HepG2 (cell line): ENCODE measurements around the gene WNT3A. TPM values are rescaled to one million over a fixed set of nuclear protein-coding genes. Genes with fewer than 3 reads are reported as not detected.

Experiments
- ATAC-seq: fragments of 200-7000 bp; cut with Tn5 transposase; 3 replicates; pipeline ENCODE4 v1.9.1; 2020; ENCODE audit warnings: mild to moderate bottlenecking, moderate library complexity
- BruUV-seq: library from RNA; stranded (reverse); fragments of 400-500 nt; replicated peaks from 2 replicates; lab custom pipeline; 2021; lab: Mats Ljungman, UMichigan
- CTCF ChIA-PET: fragments of 300-600 bp; formaldehyde crosslinking; extraction: SDS; loops from one replicate; lab custom pipeline; 2021; ENCODE audit warnings: low total read pairs, inconsistent platforms, low intra/inter-chr PET ratio; lab: Yijun Ruan, JAX
- POLR2A ChIA-PET: fragments of 350-600 bp; sonication (Branson Sonifier 250); formaldehyde crosslinking; loops from one replicate; lab custom pipeline; 2020; ENCODE audit warnings: antibody characterized with exemption, inconsistent platforms; lab: Yijun Ruan, JAX
- DNase-seq: peaks from one replicate; pipeline ENCODE4 v3.0.0-alpha.2; 2015; ENCODE audit warnings: low spot score
- FAIRE-seq: peaks from 3 replicates; lab custom pipeline; 2011; peaks lifted over from hg19 to GRCh38; lab: Jason Lieb, UNC
- H2AFZ ChIP-seq: one replicate; pipeline ENCODE4 v1.6.1; 2011; ENCODE audit warnings: low read length, inconsistent platforms
- H3K27ac ChIP-seq: fragments of 300-600 bp; 3 replicates; pipeline ENCODE4 v1.8.0; 2011; ENCODE audit warnings: mixed run types, mild to moderate bottlenecking, mixed read lengths, low read length, inconsistent platforms; ENCODE audit not compliant: insufficient read depth; ENCODE audit errors: extremely low read length
- H3K27me3 ChIP-seq, 2 experiments: fragments of 200-600 bp in 1 of 2; 2 replicates in 1 of 2; 3 replicates in 1 of 2; pipeline versions ENCODE4 v1.6.0 to v1.8.0; 2011; ENCODE audit warnings: low read length in 2 of 2, mild to moderate bottlenecking in 2 of 2, moderate library complexity in 2 of 2, inconsistent platforms in 1 of 2; ENCODE audit not compliant: insufficient read depth in 2 of 2, control insufficient read depth in 1 of 2
- H3K36me3 ChIP-seq, 2 experiments: fragments of 200-600 bp in 1 of 2; replicated peaks in 1 of 2; 2 replicates in 1 of 2; 3 replicates in 1 of 2; pipeline versions ENCODE4 v1.5.1 to v1.8.0; 2011; ENCODE audit warnings: low read length in 2 of 2, inconsistent platforms in 1 of 2; ENCODE audit not compliant: insufficient read depth in 2 of 2, control insufficient read depth in 1 of 2
- H3K4me1 ChIP-seq: 2 replicates; pipeline ENCODE4 v1.5.1; 2012; ENCODE audit warnings: low read length, inconsistent platforms; ENCODE audit not compliant: insufficient read depth
- H3K4me2 ChIP-seq: 2 replicates; pipeline ENCODE4 v1.6.0; 2011; ENCODE audit warnings: low read depth, low read length, inconsistent platforms
- H3K4me3 ChIP-seq, 3 experiments: fragments of 200-600 bp in 1 of 3; sonication (generic), shearing (Covaris generic) in 1 of 3; replicated peaks in 1 of 3; 2 replicates each; pipeline ENCODE4 v1.5.1; 2011 to 2016; ENCODE audit warnings: low read length in 3 of 3, inconsistent platforms in 2 of 3, low read depth in 2 of 3, mild to moderate bottlenecking in 2 of 3, control low read depth in 1 of 3, mixed read lengths in 1 of 3; ENCODE audit not compliant: insufficient read depth in 1 of 3
- H3K79me2 ChIP-seq: one replicate; pipeline ENCODE4 v1.6.1; 2011; ENCODE audit warnings: low read length, inconsistent platforms; ENCODE audit not compliant: insufficient read depth
- H3K9ac ChIP-seq: 2 replicates; pipeline ENCODE4 v1.6.0; 2011; ENCODE audit warnings: mild to moderate bottlenecking, low read depth, low read length, inconsistent platforms; ENCODE audit not compliant: insufficient read depth
- H3K9me3 ChIP-seq: 2 replicates; pipeline ENCODE4 v1.5.1; 2012; ENCODE audit warnings: mild to moderate bottlenecking, low read length
- H4K20me1 ChIP-seq: 2 replicates; pipeline ENCODE4 v1.6.0; 2011; ENCODE audit warnings: inconsistent platforms, mild to moderate bottlenecking, low read length, moderate library complexity; ENCODE audit not compliant: insufficient read depth
- ARNT ChIP-seq: fragments of 450-650 bp; IDR thresholded peaks from 2 replicates; pipeline ENCODE4 v1.6.1; 2017
- CCAR2 ChIP-seq: fragments of 200-400 bp; formaldehyde crosslinking; optimal IDR thresholded peaks from 2 replicates; pipeline ENCODE3; 2018; ENCODE audit warnings: low read depth, mild to moderate bottlenecking, low read length, moderate library complexity
- EED ChIP-seq: sonication (generic); formaldehyde crosslinking; IDR thresholded peaks from 2 replicates; pipeline ENCODE4 v1.5.0; 2020; ENCODE audit warnings: mild to moderate bottlenecking, missing genetic modification reagents
- GLI4 ChIP-seq: sonication (generic); formaldehyde crosslinking; IDR thresholded peaks from 2 replicates; pipeline ENCODE4 v1.5.1; 2020; ENCODE audit warnings: missing genetic modification reagents, mild to moderate bottlenecking, moderate library complexity, borderline replicate concordance
- HDAC6 ChIP-seq: fragments of 200-600 bp; sonication (generic); IDR thresholded peaks from 2 replicates; pipeline ENCODE4 v1.7.0; 2017; ENCODE audit warnings: mild to moderate bottlenecking, antibody characterized with exemption, low read length, low read depth
- HNRNPLL ChIP-seq: fragments of 200-400 bp; formaldehyde crosslinking; IDR thresholded peaks from 2 replicates; pipeline ENCODE4 v1.6.1; 2017; ENCODE audit warnings: mild to moderate bottlenecking, low read depth, low read length; ENCODE audit not compliant: poor library complexity, severe bottlenecking
- HOXA5 ChIP-seq: sonication (generic); formaldehyde crosslinking; IDR thresholded peaks from 2 replicates; pipeline ENCODE4 v1.4.0; 2020; ENCODE audit warnings: missing genetic modification reagents
- HOXD1 ChIP-seq: sonication (generic); formaldehyde crosslinking; IDR thresholded peaks from 2 replicates; pipeline ENCODE4 v1.5.0; 2020; ENCODE audit warnings: missing genetic modification reagents
- MAF1 ChIP-seq: sonication (generic); formaldehyde crosslinking; IDR thresholded peaks from 2 replicates; pipeline ENCODE4 v1.5.0; 2020; ENCODE audit warnings: missing genetic modification reagents, borderline replicate concordance
- PLRG1 ChIP-seq: fragments of 450-650 bp; conservative IDR thresholded peaks from 2 replicates; pipeline ENCODE4 v1.6.1; 2016
- SMARCE1 ChIP-seq: fragments of 450-650 bp; IDR thresholded peaks from 2 replicates; pipeline ENCODE4 v1.6.1; 2017; ENCODE audit warnings: borderline replicate concordance
- WGBS: methylation state at CpG from one replicate; pipeline ENCODE4 v1.1.6; 2017; ENCODE audit warnings: low lambda C conversion rate; 5-methylcytosine and 5-hydroxymethylcytosine counted together
- in situ Hi-C: cut with HindIII; loops from 2 replicates; pipeline ENCODE4 v1.10.0; 2017; ENCODE audit warnings: low pct_unique_long_range_greater_than_20kb; ENCODE audit not compliant: extremely low pct_ligation_motif_present
- intact Hi-C: fragments of 100-400 bp; cut with micrococcal nuclease; formaldehyde crosslinking; loops from one replicate; pipeline ENCODE4 v1.10.0; 2022; ENCODE audit not compliant: unreplicated experiment
- polyA plus RNA-seq, 8 experiments: library from polyadenylated mRNA; depleted of rRNA in 3 of 8; stranded (reverse) in 7 of 8; unstranded in 1 of 8; fragments of >200 nt; fragmentation: Illumina TruSeq in 4 of 8; extraction: Trizol in 4 of 8; gene quantifications; 2 replicates each; pipeline versions ENCODE4 v1.2.1 to v1.2.3, GENCODE V29; 2011 to 2016; ENCODE audit warnings: low read depth in 4 of 8, missing spikeins in 1 of 8, mixed read lengths in 1 of 8; ENCODE audit not compliant: insufficient read depth in 1 of 8
- total RNA-seq, 5 experiments: library from RNA; depleted of rRNA; stranded (reverse); fragments of >200 nt; fragmentation: Illumina TruSeq; extraction: Trizol; gene quantifications; 2 replicates each; pipeline ENCODE4 v1.2.3, GENCODE V29; 2016; ENCODE audit warnings: low read depth in 1 of 5
- TF ChIP-seq, protein P1 (sequence below): sonication (generic); formaldehyde crosslinking; conservative IDR thresholded peaks from 2 replicates; pipeline ENCODE4 v1.4.0; 2020; ENCODE audit warnings: missing genetic modification reagents
- TF ChIP-seq, protein P2 (sequence below): sonication (generic); formaldehyde crosslinking; IDR thresholded peaks from 2 replicates; pipeline ENCODE4 v1.4.0; 2020; ENCODE audit warnings: mild to moderate bottlenecking, missing genetic modification reagents
- TF ChIP-seq, protein P3 (sequence below): sonication (generic); formaldehyde crosslinking; IDR thresholded peaks from 2 replicates; pipeline ENCODE4 v1.4.0; 2020; ENCODE audit warnings: low read depth, mild to moderate bottlenecking, missing genetic modification reagents
- TF ChIP-seq, protein P4 (sequence below): sonication (generic); formaldehyde crosslinking; IDR thresholded peaks from 2 replicates; pipeline ENCODE4 v1.5.0; 2020; ENCODE audit warnings: missing genetic modification reagents
- TF ChIP-seq, protein P5 (sequence below): sonication (generic); formaldehyde crosslinking; IDR thresholded peaks from 2 replicates; pipeline ENCODE4 v1.4.0; 2020; ENCODE audit warnings: mild to moderate bottlenecking, missing genetic modification reagents
- TF ChIP-seq, protein P6 (sequence below): sonication (generic); formaldehyde crosslinking; IDR thresholded peaks from 2 replicates; pipeline ENCODE4 v1.4.0; 2020; ENCODE audit warnings: missing genetic modification reagents

The WNT3A gene
- total and polyA plus RNA-seq, 2 of the 13 experiments (the other 11 are each of a cell fraction or from before 2014, with no cell fraction given), result not detected

DNA sequence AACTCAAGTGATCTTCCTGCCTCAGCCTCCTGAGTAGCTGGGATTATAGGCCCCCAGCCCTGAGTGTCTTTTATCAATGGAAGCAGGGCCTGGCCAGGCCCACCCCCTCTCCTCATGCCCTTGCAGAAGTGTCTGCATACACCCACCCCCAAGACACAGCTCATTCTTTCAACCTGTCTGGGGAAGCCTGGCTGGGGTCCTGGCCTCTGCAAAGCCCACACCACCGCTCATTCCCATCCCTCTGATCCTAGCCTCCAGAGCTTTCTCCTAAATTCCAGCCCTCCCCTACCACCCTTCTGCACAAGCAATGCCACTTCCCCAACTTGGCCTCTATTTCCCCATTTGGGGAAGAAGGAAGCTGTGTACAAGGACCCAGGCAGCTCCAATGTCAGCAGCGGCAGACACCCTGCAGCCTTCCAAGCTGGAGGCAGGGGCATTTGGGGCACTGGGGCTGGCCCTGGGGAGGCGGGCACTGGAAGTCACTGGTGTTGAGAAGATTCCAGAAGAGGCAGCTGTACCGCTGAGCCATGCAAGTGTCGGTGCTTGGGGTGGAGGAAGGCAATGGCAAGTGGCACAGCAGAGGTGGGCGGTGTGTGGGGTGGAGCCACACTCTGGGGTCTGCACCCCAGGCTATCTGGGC lies 42.0 kb downstream of the WNT3A start:
- ATAC-seq, result no peak
- Histone ChIP-seq H3K9me3 (no peaks in the 10 kb centered on the region), H3K79me2 (no peaks in the 10 kb centered on the region), H3K4me2 (no peak overlapping the region), H3K4me3 (no peak overlapping the region), H3K27me3 (peaks cover 0 to 36% of the 10 kb centered on the region in 2 experiments; a peak in 4 of 5 replicates), H3K4me1 (no peaks in the 10 kb centered on the region), H3K36me3 (no peaks in the 10 kb centered on the region)
- in situ Hi-C loops, result no loop called here
- no TSS peak for BruUV-seq
- no peak for DNase-seq
- WGBS, result 42% methylated on average over 5 of the region's 6 CpGs
- POLR2A ChIA-PET, result no interaction called here
- TF ChIP-seq HNRNPLL (no peak), EED (CRISPR knock-in tag) (no peak), MAF1 (CRISPR knock-in tag) (no peak), SMARCE1 (no peak), ARNT (no peak), CCAR2 (no peak), PLRG1 (no peak), HDAC6 (no peak), GLI4 (CRISPR knock-in tag) (no peak), HOXA5 (no peak), HOXD1 (CRISPR knock-in tag) (no peak)
- TF ChIP-seq, protein P1, sequence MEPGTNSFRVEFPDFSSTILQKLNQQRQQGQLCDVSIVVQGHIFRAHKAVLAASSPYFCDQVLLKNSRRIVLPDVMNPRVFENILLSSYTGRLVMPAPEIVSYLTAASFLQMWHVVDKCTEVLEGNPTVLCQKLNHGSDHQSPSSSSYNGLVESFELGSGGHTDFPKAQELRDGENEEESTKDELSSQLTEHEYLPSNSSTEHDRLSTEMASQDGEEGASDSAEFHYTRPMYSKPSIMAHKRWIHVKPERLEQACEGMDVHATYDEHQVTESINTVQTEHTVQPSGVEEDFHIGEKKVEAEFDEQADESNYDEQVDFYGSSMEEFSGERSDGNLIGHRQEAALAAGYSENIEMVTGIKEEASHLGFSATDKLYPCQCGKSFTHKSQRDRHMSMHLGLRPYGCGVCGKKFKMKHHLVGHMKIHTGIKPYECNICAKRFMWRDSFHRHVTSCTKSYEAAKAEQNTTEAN (CRISPR knock-in tag), result no peak
- TF ChIP-seq, protein P2, sequence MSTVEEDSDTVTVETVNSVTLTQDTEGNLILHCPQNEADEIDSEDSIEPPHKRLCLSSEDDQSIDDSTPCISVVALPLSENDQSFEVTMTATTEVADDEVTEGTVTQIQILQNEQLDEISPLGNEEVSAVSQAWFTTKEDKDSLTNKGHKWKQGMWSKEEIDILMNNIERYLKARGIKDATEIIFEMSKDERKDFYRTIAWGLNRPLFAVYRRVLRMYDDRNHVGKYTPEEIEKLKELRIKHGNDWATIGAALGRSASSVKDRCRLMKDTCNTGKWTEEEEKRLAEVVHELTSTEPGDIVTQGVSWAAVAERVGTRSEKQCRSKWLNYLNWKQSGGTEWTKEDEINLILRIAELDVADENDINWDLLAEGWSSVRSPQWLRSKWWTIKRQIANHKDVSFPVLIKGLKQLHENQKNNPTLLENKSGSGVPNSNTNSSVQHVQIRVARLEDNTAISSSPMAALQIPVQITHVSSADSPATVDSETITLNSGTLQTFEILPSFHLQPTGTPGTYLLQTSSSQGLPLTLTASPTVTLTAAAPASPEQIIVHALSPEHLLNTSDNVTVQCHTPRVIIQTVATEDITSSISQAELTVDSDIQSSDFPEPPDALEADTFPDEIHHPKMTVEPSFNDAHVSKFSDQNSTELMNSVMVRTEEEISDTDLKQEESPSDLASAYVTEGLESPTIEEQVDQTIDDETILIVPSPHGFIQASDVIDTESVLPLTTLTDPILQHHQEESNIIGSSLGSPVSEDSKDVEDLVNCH (CRISPR knock-in tag), result no peak
- TF ChIP-seq, protein P3, sequence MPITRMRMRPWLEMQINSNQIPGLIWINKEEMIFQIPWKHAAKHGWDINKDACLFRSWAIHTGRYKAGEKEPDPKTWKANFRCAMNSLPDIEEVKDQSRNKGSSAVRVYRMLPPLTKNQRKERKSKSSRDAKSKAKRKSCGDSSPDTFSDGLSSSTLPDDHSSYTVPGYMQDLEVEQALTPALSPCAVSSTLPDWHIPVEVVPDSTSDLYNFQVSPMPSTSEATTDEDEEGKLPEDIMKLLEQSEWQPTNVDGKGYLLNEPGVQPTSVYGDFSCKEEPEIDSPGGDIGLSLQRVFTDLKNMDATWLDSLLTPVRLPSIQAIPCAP (CRISPR knock-in tag), result no peak
- TF ChIP-seq, protein P4, sequence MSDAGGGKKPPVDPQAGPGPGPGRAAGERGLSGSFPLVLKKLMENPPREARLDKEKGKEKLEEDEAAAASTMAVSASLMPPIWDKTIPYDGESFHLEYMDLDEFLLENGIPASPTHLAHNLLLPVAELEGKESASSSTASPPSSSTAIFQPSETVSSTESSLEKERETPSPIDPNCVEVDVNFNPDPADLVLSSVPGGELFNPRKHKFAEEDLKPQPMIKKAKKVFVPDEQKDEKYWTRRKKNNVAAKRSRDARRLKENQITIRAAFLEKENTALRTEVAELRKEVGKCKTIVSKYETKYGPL, result no peak
- TF ChIP-seq, protein P5, sequence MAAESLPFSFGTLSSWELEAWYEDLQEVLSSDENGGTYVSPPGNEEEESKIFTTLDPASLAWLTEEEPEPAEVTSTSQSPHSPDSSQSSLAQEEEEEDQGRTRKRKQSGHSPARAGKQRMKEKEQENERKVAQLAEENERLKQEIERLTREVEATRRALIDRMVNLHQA (CRISPR knock-in tag), result no peak
- TF ChIP-seq, protein P6, sequence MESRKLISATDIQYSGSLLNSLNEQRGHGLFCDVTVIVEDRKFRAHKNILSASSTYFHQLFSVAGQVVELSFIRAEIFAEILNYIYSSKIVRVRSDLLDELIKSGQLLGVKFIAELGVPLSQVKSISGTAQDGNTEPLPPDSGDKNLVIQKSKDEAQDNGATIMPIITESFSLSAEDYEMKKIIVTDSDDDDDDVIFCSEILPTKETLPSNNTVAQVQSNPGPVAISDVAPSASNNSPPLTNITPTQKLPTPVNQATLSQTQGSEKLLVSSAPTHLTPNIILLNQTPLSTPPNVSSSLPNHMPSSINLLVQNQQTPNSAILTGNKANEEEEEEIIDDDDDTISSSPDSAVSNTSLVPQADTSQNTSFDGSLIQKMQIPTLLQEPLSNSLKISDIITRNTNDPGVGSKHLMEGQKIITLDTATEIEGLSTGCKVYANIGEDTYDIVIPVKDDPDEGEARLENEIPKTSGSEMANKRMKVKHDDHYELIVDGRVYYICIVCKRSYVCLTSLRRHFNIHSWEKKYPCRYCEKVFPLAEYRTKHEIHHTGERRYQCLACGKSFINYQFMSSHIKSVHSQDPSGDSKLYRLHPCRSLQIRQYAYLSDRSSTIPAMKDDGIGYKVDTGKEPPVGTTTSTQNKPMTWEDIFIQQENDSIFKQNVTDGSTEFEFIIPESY (CRISPR knock-in tag), result no peak
- TF ChIP-seq, all 625 proteins: peak for 0
- intact Hi-C loops, result no loop called here
- no peak for FAIRE-seq
- no peak overlapping the region for H3K27ac ChIP-seq
- H3K9ac ChIP-seq, result no peak overlapping the region
- no peaks in the 10 kb centered on the region for H4K20me1 ChIP-seq
- CTCF ChIA-PET, result no interaction called here
- H2AFZ ChIP-seq, result no peak overlapping the region
